ENCODE measurements around the gene THSD4.
"Not testable (repeated sequence)": the region's sequence is repeated elsewhere in the genome, so short reads cannot be mapped to it uniquely, and the experiment has no call there.

THSD4 gene

GRCh38 chr15:71648095-71648494 is 532.8 kb downstream of the THSD4 start:
- DNase-seq: no peak

GRCh38 chr15:71649894-71650293 is 534.6 kb downstream of the THSD4 start:
- DNase-seq: no peak

GRCh38 chr15:71650603-71651002 is 535.3 kb downstream of the THSD4 start:
- DNase-seq: no peak

GRCh38 chr15:71651750-71652186 is 536.5 kb downstream of the THSD4 start:
- DNase-seq: peak; percentile 51 to 70

GRCh38 chr15:71654042-71654719 is 538.9 kb downstream of the THSD4 start:
- no peak for DNase-seq

GRCh38 chr15:71654720-71655174 is 539.5 kb downstream of the THSD4 start:
- no peak for DNase-seq

- DNase-seq: no peak
These were observed 541.2 kb downstream of the THSD4 start for GRCh38 chr15:71656425-71656824.

GRCh38 chr15:71657141-71657540 is 541.9 kb downstream of the THSD4 start:
- no peak for DNase-seq

GRCh38 chr15:71658036-71658435 is 542.8 kb downstream of the THSD4 start:
- DNase-seq: no peak

GRCh38 chr15:71658827-71659729 is 543.8 kb downstream of the THSD4 start:
- no peak for DNase-seq

GRCh38 chr15:71659730-71660067 is 544.4 kb downstream of the THSD4 start:
- no peak for DNase-seq

GRCh38 chr15:71660501-71660900 is 545.2 kb downstream of the THSD4 start:
- DNase-seq: no peak

GRCh38 chr15:71662306-71662705 is 547.0 kb downstream of the THSD4 start:
- DNase-seq: no peak

GRCh38 chr15:71664622-71665021 is 549.4 kb downstream of the THSD4 start:
- no peak for DNase-seq

- no peak for DNase-seq
These were observed 551.7 kb downstream of the THSD4 start for GRCh38 chr15:71666763-71667620.

GRCh38 chr15:71669688-71670087 is 554.4 kb downstream of the THSD4 start:
- no peak for DNase-seq

GRCh38 chr15:71670222-71670621 is 555.0 kb downstream of the THSD4 start:
- not testable (repeated sequence) for DNase-seq

- DNase-seq: no peak
These were observed 559.1 kb downstream of the THSD4 start for GRCh38 chr15:71674354-71674753.

GRCh38 chr15:71677352-71677751 is 562.1 kb downstream of the THSD4 start:
- no peak for DNase-seq

- no peak for DNase-seq
These were observed 562.5 kb downstream of the THSD4 start for GRCh38 chr15:71677766-71678165.

GRCh38 chr15:71678191-71678590 is 562.9 kb downstream of the THSD4 start:
- no peak for DNase-seq

GRCh38 chr15:71678605-71679004 is 563.3 kb downstream of the THSD4 start:
- no peak for DNase-seq

- no peak for DNase-seq
These were observed 564.0 kb downstream of the THSD4 start for GRCh38 chr15:71679223-71679792.

Data from SHP77 (cell line).